HFF-Myc (cell line): ENCODE results near the gene FLVCR2.

Experiments
- DNase-seq: peaks from one replicate; pipeline ENCODE4 v3.0.0-alpha.2; 2011; ENCODE audit warnings: low read depth; ENCODE audit errors: extremely low read depth
- H3K4me3 ChIP-seq: replicated peaks from 2 replicates; pipeline ENCODE4 v1.5.1; 2011; ENCODE audit warnings: low read depth, mild to moderate bottlenecking, control low read depth, low read length
- CTCF ChIP-seq: IDR thresholded peaks from 2 replicates; pipeline ENCODE4 v1.5.1; 2012; ENCODE audit warnings: mild to moderate bottlenecking, low read depth, low read length, control low read depth; ENCODE audit errors: missing control alignments

The FLVCR2 gene

GRCh38 chr14:75658957-75659356, 80.5 kb downstream of the FLVCR2 start:
- no peak for DNase-seq
- no peak for TF ChIP-seq CTCF
- no peak overlapping the region for H3K4me3 ChIP-seq

- no peak for DNase-seq
- peak overlapping the region; percentile 79 for H3K4me3 ChIP-seq
- no peak for TF ChIP-seq CTCF
Observed at GRCh38 chr14:75660238-75660629, 81.8 kb downstream of the FLVCR2 start.

- DNase-seq, result peak; percentile 95
- peak within 1 kb of the TSS; percentile 79 for H3K4me3 ChIP-seq
- TF ChIP-seq CTCF, result no peak
Observed at GRCh38 chr14:75660630-75661498, 82.4 kb downstream of the FLVCR2 start, which contains the start of the genes ERG28 and TTLL5. ERG28 (minus strand) TSS chr14:75660876; CDS start chr14:75657502, 3,374 bp downstream. TTLL5 (plus strand) TSS chr14:75661246; CDS start chr14:75663150, 1,904 bp downstream.

GRCh38 chr14:75661499-75661814, 83.0 kb downstream of the FLVCR2 start:
- DNase-seq, result no peak
- no peak for TF ChIP-seq CTCF
- H3K4me3 ChIP-seq, result peak overlapping the region; percentile 79

GRCh38 chr14:75662966-75663365, 84.5 kb downstream of the FLVCR2 start:
- TF ChIP-seq CTCF, result no peak
- DNase-seq, result no peak
- H3K4me3 ChIP-seq, result no peak overlapping the region

GRCh38 chr14:75667099-75667765, 88.8 kb downstream of the FLVCR2 start:
- no peak overlapping the region for H3K4me3 ChIP-seq
- no peak for DNase-seq
- TF ChIP-seq CTCF, result no peak
